GM04503 (cell line): Measurements from ENCODE around the gene HSD3B7.
"Not testable (repeated sequence)": the region's sequence is repeated elsewhere in the genome, so short reads cannot be mapped to it uniquely, and the experiment has no call there.

ENCODE experiments used
- DNase-seq: peaks from one replicate; pipeline ENCODE4 v3.0.0-alpha.2; 2012; ENCODE audit warnings: low read depth

Gene HSD3B7

GRCh38 chr16:31002250-31002700 lies 17.3 kb downstream of the HSD3B7 start:
- no peak for DNase-seq

GRCh38 chr16:31002862-31003341 lies 17.9 kb downstream of the HSD3B7 start:
- DNase-seq: no peak

GRCh38 chr16:31003744-31004143 lies 18.7 kb downstream of the HSD3B7 start:
- no peak for DNase-seq

GRCh38 chr16:31004658-31005057 lies 19.7 kb downstream of the HSD3B7 start:
- no peak for DNase-seq

GRCh38 chr16:31005350-31006085 lies 20.5 kb downstream of the HSD3B7 start:
- DNase-seq: no peak

- no peak for DNase-seq
Observed at GRCh38 chr16:31006086-31006385, 21.0 kb downstream of the HSD3B7 start.

GRCh38 chr16:31006589-31006988 lies 21.6 kb downstream of the HSD3B7 start:
- no peak for DNase-seq

- DNase-seq: no peak
Observed at GRCh38 chr16:31007684-31008083, 22.7 kb downstream of the HSD3B7 start.

- no peak for DNase-seq
Observed at GRCh38 chr16:31008149-31008548, 23.1 kb downstream of the HSD3B7 start.

- no peak for DNase-seq
Observed at GRCh38 chr16:31008551-31008950, 23.5 kb downstream of the HSD3B7 start.

- DNase-seq: no peak
Observed at GRCh38 chr16:31009120-31009519, 24.1 kb downstream of the HSD3B7 start.

- DNase-seq: no peak
Observed at GRCh38 chr16:31009894-31010584, 25.0 kb downstream of the HSD3B7 start.

GRCh38 chr16:31010585-31011325 lies 25.7 kb downstream of the HSD3B7 start, which contains the start of gene STX1B:
STX1B (minus strand) TSS chr16:31010638; CDS start chr16:31010396, 242 bp downstream.
- no peak for DNase-seq

GRCh38 chr16:31011815-31012214 lies 26.8 kb downstream of the HSD3B7 start:
- not testable (repeated sequence) for DNase-seq

- DNase-seq: not testable (repeated sequence)
Observed at GRCh38 chr16:31013292-31013691, 28.3 kb downstream of the HSD3B7 start.

- no peak for DNase-seq
Observed at GRCh38 chr16:31016018-31016417, 31.0 kb downstream of the HSD3B7 start.

- DNase-seq: not testable (repeated sequence)
Observed at GRCh38 chr16:31017756-31018155, 32.7 kb downstream of the HSD3B7 start.

- DNase-seq: no peak
Observed at GRCh38 chr16:31020536-31020935, 35.5 kb downstream of the HSD3B7 start.

- DNase-seq: no peak
Observed at GRCh38 chr16:31022544-31023251, 37.7 kb downstream of the HSD3B7 start.

GRCh38 chr16:31023252-31023602 lies 38.2 kb downstream of the HSD3B7 start:
- no peak for DNase-seq

GRCh38 chr16:31023627-31024226 lies 38.7 kb downstream of the HSD3B7 start:
- no peak for DNase-seq

GRCh38 chr16:31025339-31025738 lies 40.3 kb downstream of the HSD3B7 start:
- DNase-seq: no peak
